HepG2 (cell line): ENCODE results near the gene CDH12.

Experiments used
- MTF1 ChIP-seq: sonication (generic); formaldehyde crosslinking; IDR thresholded peaks from 2 replicates; pipeline ENCODE4 v1.5.0; 2020; ENCODE audit warnings: missing genetic modification reagents
- NFE2L1 ChIP-seq: sonication (generic); formaldehyde crosslinking; IDR thresholded peaks from 2 replicates; pipeline ENCODE4 v1.4.0; 2020; ENCODE audit warnings: missing genetic modification reagents, mild to moderate bottlenecking, borderline replicate concordance
- ZNF382 ChIP-seq: sonication (generic); formaldehyde crosslinking; IDR thresholded peaks from 2 replicates; pipeline ENCODE4 v1.5.0; 2020; ENCODE audit warnings: missing genetic modification reagents, mild to moderate bottlenecking, borderline replicate concordance
- ZNF660 ChIP-seq: sonication (generic); formaldehyde crosslinking; IDR thresholded peaks from 2 replicates; pipeline ENCODE4 v1.5.1; 2020; ENCODE audit warnings: mild to moderate bottlenecking, low read depth, missing genetic modification reagents, borderline replicate concordance
- TF ChIP-seq, protein P1 (sequence below): sonication (generic); formaldehyde crosslinking; IDR thresholded peaks from 2 replicates; pipeline ENCODE4 v1.5.0; 2020; ENCODE audit warnings: mild to moderate bottlenecking, missing genetic modification reagents, moderate library complexity

DNA sequence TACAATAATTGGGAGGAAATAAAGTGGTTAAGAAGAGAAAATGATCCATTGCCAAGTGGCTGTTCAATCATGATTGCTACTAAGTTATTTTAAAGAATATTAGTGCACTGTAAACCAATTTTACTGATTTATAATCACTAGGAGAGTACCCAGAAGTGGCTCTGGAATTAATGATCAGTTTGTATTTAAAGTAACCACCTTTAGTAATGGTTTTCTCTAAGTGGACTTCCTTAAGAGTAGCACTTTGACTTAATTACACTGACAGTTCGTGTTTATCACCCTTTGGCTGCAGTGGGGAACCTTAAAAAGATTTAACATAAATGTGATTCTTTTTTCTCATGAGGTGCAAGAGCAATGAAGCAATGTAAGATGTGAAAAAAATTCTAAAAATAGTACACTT is 310.8 kb downstream of the CDH12 start:
- TF ChIP-seq MTF1 (no peak), ZNF382 (CRISPR knock-in tag) (no peak), ZNF660 (no peak), NFE2L1 (CRISPR knock-in tag) (no peak)
- TF ChIP-seq, protein P1, sequence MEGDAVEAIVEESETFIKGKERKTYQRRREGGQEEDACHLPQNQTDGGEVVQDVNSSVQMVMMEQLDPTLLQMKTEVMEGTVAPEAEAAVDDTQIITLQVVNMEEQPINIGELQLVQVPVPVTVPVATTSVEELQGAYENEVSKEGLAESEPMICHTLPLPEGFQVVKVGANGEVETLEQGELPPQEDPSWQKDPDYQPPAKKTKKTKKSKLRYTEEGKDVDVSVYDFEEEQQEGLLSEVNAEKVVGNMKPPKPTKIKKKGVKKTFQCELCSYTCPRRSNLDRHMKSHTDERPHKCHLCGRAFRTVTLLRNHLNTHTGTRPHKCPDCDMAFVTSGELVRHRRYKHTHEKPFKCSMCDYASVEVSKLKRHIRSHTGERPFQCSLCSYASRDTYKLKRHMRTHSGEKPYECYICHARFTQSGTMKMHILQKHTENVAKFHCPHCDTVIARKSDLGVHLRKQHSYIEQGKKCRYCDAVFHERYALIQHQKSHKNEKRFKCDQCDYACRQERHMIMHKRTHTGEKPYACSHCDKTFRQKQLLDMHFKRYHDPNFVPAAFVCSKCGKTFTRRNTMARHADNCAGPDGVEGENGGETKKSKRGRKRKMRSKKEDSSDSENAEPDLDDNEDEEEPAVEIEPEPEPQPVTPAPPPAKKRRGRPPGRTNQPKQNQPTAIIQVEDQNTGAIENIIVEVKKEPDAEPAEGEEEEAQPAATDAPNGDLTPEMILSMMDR: no peak
